HepG2 (cell line): Measurements from ENCODE around the gene SLC16A4. TPM values are rescaled to one million over a fixed set of nuclear protein-coding genes. Genes with fewer than 3 reads are reported as not detected.

Experiments used
- ATAC-seq: fragments of 200-7000 bp; cut with Tn5 transposase; 3 replicates; pipeline ENCODE4 v1.9.1; 2020; ENCODE audit warnings: mild to moderate bottlenecking, moderate library complexity
- BruUV-seq: library from RNA; stranded (reverse); fragments of 400-500 nt; replicated peaks from 2 replicates; lab custom pipeline; 2021; lab: Mats Ljungman, UMichigan
- CTCF ChIA-PET: fragments of 300-600 bp; formaldehyde crosslinking; extraction: SDS; loops from one replicate; lab custom pipeline; 2021; ENCODE audit warnings: low total read pairs, inconsistent platforms, low intra/inter-chr PET ratio; lab: Yijun Ruan, JAX
- POLR2A ChIA-PET: fragments of 350-600 bp; sonication (Branson Sonifier 250); formaldehyde crosslinking; loops from one replicate; lab custom pipeline; 2020; ENCODE audit warnings: antibody characterized with exemption, inconsistent platforms; lab: Yijun Ruan, JAX
- DNase-seq: peaks from one replicate; pipeline ENCODE4 v3.0.0-alpha.2; 2015; ENCODE audit warnings: low spot score
- FAIRE-seq: peaks from 3 replicates; lab custom pipeline; 2011; peaks lifted over from hg19 to GRCh38; lab: Jason Lieb, UNC
- H2AFZ ChIP-seq: one replicate; pipeline ENCODE4 v1.6.1; 2011; ENCODE audit warnings: low read length, inconsistent platforms
- H3K27ac ChIP-seq: fragments of 300-600 bp; 3 replicates; pipeline ENCODE4 v1.8.0; 2011; ENCODE audit warnings: mixed run types, mild to moderate bottlenecking, mixed read lengths, low read length, inconsistent platforms; ENCODE audit not compliant: insufficient read depth; ENCODE audit errors: extremely low read length
- H3K27me3 ChIP-seq, 2 experiments: fragments of 200-600 bp in 1 of 2; 2 replicates in 1 of 2; 3 replicates in 1 of 2; pipeline versions ENCODE4 v1.6.0 to v1.8.0; 2011; ENCODE audit warnings: low read length in 2 of 2, mild to moderate bottlenecking in 2 of 2, moderate library complexity in 2 of 2, inconsistent platforms in 1 of 2; ENCODE audit not compliant: insufficient read depth in 2 of 2, control insufficient read depth in 1 of 2
- H3K36me3 ChIP-seq, 2 experiments: fragments of 200-600 bp in 1 of 2; replicated peaks in 1 of 2; 2 replicates in 1 of 2; 3 replicates in 1 of 2; pipeline versions ENCODE4 v1.5.1 to v1.8.0; 2011; ENCODE audit warnings: low read length in 2 of 2, inconsistent platforms in 1 of 2; ENCODE audit not compliant: insufficient read depth in 2 of 2, control insufficient read depth in 1 of 2
- H3K4me1 ChIP-seq: 2 replicates; pipeline ENCODE4 v1.5.1; 2012; ENCODE audit warnings: low read length, inconsistent platforms; ENCODE audit not compliant: insufficient read depth
- H3K4me2 ChIP-seq: 2 replicates; pipeline ENCODE4 v1.6.0; 2011; ENCODE audit warnings: low read depth, low read length, inconsistent platforms
- H3K4me3 ChIP-seq, 3 experiments: fragments of 200-600 bp in 1 of 3; sonication (generic), shearing (Covaris generic) in 1 of 3; replicated peaks in 1 of 3; 2 replicates each; pipeline ENCODE4 v1.5.1; 2011 to 2016; ENCODE audit warnings: low read length in 3 of 3, inconsistent platforms in 2 of 3, low read depth in 2 of 3, mild to moderate bottlenecking in 2 of 3, control low read depth in 1 of 3, mixed read lengths in 1 of 3; ENCODE audit not compliant: insufficient read depth in 1 of 3
- H3K79me2 ChIP-seq: one replicate; pipeline ENCODE4 v1.6.1; 2011; ENCODE audit warnings: low read length, inconsistent platforms; ENCODE audit not compliant: insufficient read depth
- H3K9ac ChIP-seq: 2 replicates; pipeline ENCODE4 v1.6.0; 2011; ENCODE audit warnings: mild to moderate bottlenecking, low read depth, low read length, inconsistent platforms; ENCODE audit not compliant: insufficient read depth
- H3K9me3 ChIP-seq: 2 replicates; pipeline ENCODE4 v1.5.1; 2012; ENCODE audit warnings: mild to moderate bottlenecking, low read length
- H4K20me1 ChIP-seq: 2 replicates; pipeline ENCODE4 v1.6.0; 2011; ENCODE audit warnings: inconsistent platforms, mild to moderate bottlenecking, low read length, moderate library complexity; ENCODE audit not compliant: insufficient read depth
- ETV6 ChIP-seq: sonication (generic); formaldehyde crosslinking; conservative IDR thresholded peaks from 2 replicates; pipeline ENCODE4 v1.4.0; 2020; ENCODE audit warnings: missing genetic modification reagents
- FIP1L1 ChIP-seq: fragments of 200-400 bp; formaldehyde crosslinking; IDR thresholded peaks from 2 replicates; pipeline ENCODE4 v1.6.1; 2018; ENCODE audit warnings: low read depth, mild to moderate bottlenecking, low read length, moderate library complexity, borderline replicate concordance; ENCODE audit not compliant: insufficient read depth
- GATAD2A ChIP-seq: IDR thresholded peaks from 2 replicates; pipeline ENCODE4 v1.6.1; 2016
- GMEB2 ChIP-seq: IDR thresholded peaks from 2 replicates; pipeline ENCODE4 v1.6.1; 2016; ENCODE audit warnings: missing biosample characterization, missing genetic modification reagents, low read depth
- GTF2F1 ChIP-seq: fragments of 150-350 bp; IDR thresholded peaks from 2 replicates; pipeline ENCODE4 v1.6.1; 2014; ENCODE audit warnings: low read length
- GTF3A ChIP-seq: sonication (generic); formaldehyde crosslinking; conservative IDR thresholded peaks from 2 replicates; pipeline ENCODE4 v1.4.0; 2020; ENCODE audit warnings: mild to moderate bottlenecking, missing genetic modification reagents
- HNF4G ChIP-seq, 2 experiments: sonication (generic) in 1 of 2; formaldehyde crosslinking in 1 of 2; IDR thresholded peaks; 2 replicates each; pipeline versions ENCODE4 v1.4.0 to v1.6.1; 2011 to 2020; ENCODE audit warnings: borderline replicate concordance in 2 of 2, low read depth in 2 of 2, mild to moderate bottlenecking in 2 of 2, low read length in 1 of 2, missing genetic modification reagents in 1 of 2, moderate library complexity in 1 of 2
- MYC ChIP-seq: sonication (generic); formaldehyde crosslinking; IDR thresholded peaks from 2 replicates; pipeline ENCODE4 v1.9.0; 2021; ENCODE audit warnings: missing genetic modification reagents, borderline replicate concordance
- NBN ChIP-seq: fragments of 450-650 bp; conservative IDR thresholded peaks from 2 replicates; pipeline ENCODE4 v1.6.1; 2017
- PPARG ChIP-seq: conservative IDR thresholded peaks from 2 replicates; pipeline ENCODE4 v1.6.1; 2016; ENCODE audit warnings: missing biosample characterization, missing genetic modification reagents
- PRPF4 ChIP-seq: fragments of 200-400 bp; formaldehyde crosslinking; IDR thresholded peaks from 2 replicates; pipeline ENCODE4 v1.6.1; 2016; ENCODE audit warnings: low read length, low read depth; ENCODE audit not compliant: poor library complexity, severe bottlenecking
- RARA ChIP-seq: IDR thresholded peaks from 2 replicates; pipeline ENCODE4 v1.6.1; 2016; ENCODE audit warnings: missing genetic modification reagents, missing compliant biosample characterization
- RBM22 ChIP-seq: fragments of 200-400 bp; formaldehyde crosslinking; optimal IDR thresholded peaks from 2 replicates; pipeline ENCODE3; 2017; ENCODE audit warnings: mild to moderate bottlenecking, low read length, moderate library complexity
- SMAD9 ChIP-seq: sonication (generic); formaldehyde crosslinking; IDR thresholded peaks from 2 replicates; pipeline ENCODE4 v1.5.1; 2020; ENCODE audit warnings: mild to moderate bottlenecking, missing genetic modification reagents
- STAT5B ChIP-seq: sonication (generic); formaldehyde crosslinking; IDR thresholded peaks from 2 replicates; pipeline ENCODE4 v1.4.0; 2020; ENCODE audit warnings: missing genetic modification reagents
- ZFAT ChIP-seq: sonication (generic); formaldehyde crosslinking; conservative IDR thresholded peaks from 2 replicates; pipeline ENCODE4 v1.8.1; 2023; ENCODE audit warnings: missing genetic modification reagents, inconsistent platforms
- ZNF574 ChIP-seq: sonication (generic); formaldehyde crosslinking; IDR thresholded peaks from 2 replicates; pipeline ENCODE4 v1.4.0; 2020; ENCODE audit warnings: missing genetic modification reagents
- ZNF792 ChIP-seq: IDR thresholded peaks from 2 replicates; pipeline ENCODE4 v1.6.1; 2016
- WGBS: methylation state at CpG from one replicate; pipeline ENCODE4 v1.1.6; 2017; ENCODE audit warnings: low lambda C conversion rate; 5-methylcytosine and 5-hydroxymethylcytosine counted together
- in situ Hi-C: cut with HindIII; loops from 2 replicates; pipeline ENCODE4 v1.10.0; 2017; ENCODE audit warnings: low pct_unique_long_range_greater_than_20kb; ENCODE audit not compliant: extremely low pct_ligation_motif_present
- intact Hi-C: fragments of 100-400 bp; cut with micrococcal nuclease; formaldehyde crosslinking; loops from one replicate; pipeline ENCODE4 v1.10.0; 2022; ENCODE audit not compliant: unreplicated experiment
- polyA plus RNA-seq, 8 experiments: library from polyadenylated mRNA; depleted of rRNA in 3 of 8; stranded (reverse) in 7 of 8; unstranded in 1 of 8; fragments of >200 nt; fragmentation: Illumina TruSeq in 4 of 8; extraction: Trizol in 4 of 8; gene quantifications; 2 replicates each; pipeline versions ENCODE4 v1.2.1 to v1.2.3, GENCODE V29; 2011 to 2016; ENCODE audit warnings: low read depth in 4 of 8, missing spikeins in 1 of 8, mixed read lengths in 1 of 8; ENCODE audit not compliant: insufficient read depth in 1 of 8
- total RNA-seq, 5 experiments: library from RNA; depleted of rRNA; stranded (reverse); fragments of >200 nt; fragmentation: Illumina TruSeq; extraction: Trizol; gene quantifications; 2 replicates each; pipeline ENCODE4 v1.2.3, GENCODE V29; 2016; ENCODE audit warnings: low read depth in 1 of 5
- TF ChIP-seq, protein P1 (sequence below): sonication (generic); formaldehyde crosslinking; IDR thresholded peaks from 2 replicates; pipeline ENCODE4 v1.8.1; 2023; ENCODE audit warnings: missing genetic modification reagents, mild to moderate bottlenecking, borderline replicate concordance
- TF ChIP-seq, protein P2 (sequence below): IDR thresholded peaks from 2 replicates; pipeline ENCODE4 v1.6.1; 2016; ENCODE audit warnings: low read depth

The SLC16A4 gene
- total and polyA plus RNA-seq, 2 of the 13 experiments (the other 11 are each of a cell fraction or from before 2014, with no cell fraction given) = 1.1 to 1.5 TPM

DNA sequence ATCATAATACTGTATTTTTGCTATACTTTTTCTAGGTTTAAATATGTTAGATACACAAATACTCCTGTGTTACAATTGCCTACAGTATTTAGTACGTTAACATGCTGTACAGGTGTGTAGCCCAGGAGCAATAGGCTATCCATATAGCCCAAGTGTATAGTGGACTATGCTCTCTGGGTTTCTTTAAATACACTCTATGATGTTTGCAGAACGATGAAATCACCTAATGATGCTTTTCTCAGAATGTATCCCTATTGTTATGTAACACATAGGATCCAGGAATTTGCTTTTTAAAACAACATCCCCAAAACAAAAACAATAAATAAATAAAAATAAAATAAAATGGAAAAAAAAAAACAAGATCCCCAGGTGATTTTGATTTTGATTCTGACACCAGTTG is 69.8 kb downstream of the SLC16A4 start (continued):
- peak; percentile 58 for TF ChIP-seq RARA
- TF ChIP-seq PRPF4 = no peak
- TF ChIP-seq MYC (CRISPR knock-in tag) = no peak

GRCh38 chr1:110320168-110320518 is 70.7 kb downstream of the SLC16A4 start:
- Histone ChIP-seq H3K27ac (no peak overlapping the region), H2AFZ (no peak overlapping the region), H3K4me1 (peaks cover 41% of the 10 kb centered on the region), H3K36me3 (no peaks in the 10 kb centered on the region), H3K9me3 (peaks cover 8% of the 10 kb centered on the region; the same call in 1 of the 2 replicates), H3K9ac (no peak overlapping the region), H4K20me1 (no peaks in the 10 kb centered on the region), H3K4me2 (peak overlapping the region; percentile 38; the same call in 1 of the 2 replicates), H3K4me3 (no peak overlapping the region), H3K27me3 (no peaks in the 10 kb centered on the region), H3K79me2 (no peaks in the 10 kb centered on the region)
- no peak for DNase-seq
- no peak for FAIRE-seq
- POLR2A ChIA-PET = interaction anchor here (1.1 kb wide), 1 partner anchor 18 kb away, joined by 3 read pairs; the partner anchor contains the start of gene RBM15
- intact Hi-C loops = no loop called here
- peak; percentile 34; the same call in 2 of the 3 replicates for ATAC-seq
- CTCF ChIA-PET = no interaction called here
- in situ Hi-C loops = no loop called here
- no TSS peak for BruUV-seq
- WGBS = 0% methylated on average over 1 of the region's 1 CpG
- TF ChIP-seq HNF4G (IDR thresholded peaks at IDR 0.05; ENCODE audit: borderline replicate concordance, low read depth, low read length) = no peak
- TF ChIP-seq HNF4G (CRISPR knock-in tag; IDR thresholded peaks at IDR 0.05; ENCODE audit: borderline replicate concordance, low read depth) = no peak
- TF ChIP-seq ETV6 = no peak
- TF ChIP-seq STAT5B = no peak
- TF ChIP-seq RBM22 = no peak
- TF ChIP-seq, protein P1, sequence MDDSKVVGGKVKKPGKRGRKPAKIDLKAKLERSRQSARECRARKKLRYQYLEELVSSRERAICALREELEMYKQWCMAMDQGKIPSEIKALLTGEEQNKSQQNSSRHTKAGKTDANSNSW (CRISPR knock-in tag) = no peak
- no peak for TF ChIP-seq ZNF574
- TF ChIP-seq PPARG (CRISPR knock-in tag) = peak; percentile 77
- TF ChIP-seq GTF3A (CRISPR knock-in tag) = no peak
- TF ChIP-seq SMAD9 (CRISPR knock-in tag) = no peak
- no peak for TF ChIP-seq NBN
- TF ChIP-seq GATAD2A (CRISPR knock-in tag) = 0 out of 2 replicates have a peak, but pooled peaks have one; percentile 8
- TF ChIP-seq GTF2F1 = no peak
- TF ChIP-seq ZNF792 (CRISPR knock-in tag) = no peak
- no peak for TF ChIP-seq FIP1L1
- TF ChIP-seq, protein P2, sequence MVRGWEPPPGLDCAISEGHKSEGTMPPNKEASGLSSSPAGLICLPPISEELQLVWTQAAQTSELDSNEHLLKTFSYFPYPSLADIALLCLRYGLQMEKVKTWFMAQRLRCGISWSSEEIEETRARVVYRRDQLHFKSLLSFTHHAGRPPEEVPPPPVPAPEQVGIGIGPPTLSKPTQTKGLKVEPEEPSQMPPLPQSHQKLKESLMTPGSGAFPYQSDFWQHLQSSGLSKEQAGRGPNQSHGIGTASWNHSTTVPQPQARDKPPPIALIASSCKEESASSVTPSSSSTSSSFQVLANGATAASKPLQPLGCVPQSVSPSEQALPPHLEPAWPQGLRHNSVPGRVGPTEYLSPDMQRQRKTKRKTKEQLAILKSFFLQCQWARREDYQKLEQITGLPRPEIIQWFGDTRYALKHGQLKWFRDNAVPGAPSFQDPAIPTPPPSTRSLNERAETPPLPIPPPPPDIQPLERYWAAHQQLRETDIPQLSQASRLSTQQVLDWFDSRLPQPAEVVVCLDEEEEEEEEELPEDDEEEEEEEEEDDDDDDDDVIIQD (CRISPR knock-in tag) = no peak
- no peak for TF ChIP-seq GMEB2 (CRISPR knock-in tag)
- no peak for TF ChIP-seq ZFAT (CRISPR knock-in tag)
